PC-3 (cell line): ENCODE results near the gene RXYLT1. TPM values are rescaled to one million over a fixed set of nuclear protein-coding genes. Genes with fewer than 3 reads are reported as not detected.

Experiments used
- ATAC-seq: fragments of 200-7000 bp; cut with Tn5 transposase; 2 replicates; pipeline ENCODE4 v1.9.1; 2020; ENCODE audit warnings: mild to moderate bottlenecking, moderate library complexity
- BruUV-seq: library from RNA; stranded (reverse); fragments of 400-500 nt; replicated peaks from 2 replicates; lab custom pipeline; 2021; lab: Mats Ljungman, UMichigan
- CTCF ChIA-PET: fragments of 300-600 bp; sonication (Branson Sonifier 250); formaldehyde crosslinking; loops from one replicate; lab custom pipeline; 2022; ENCODE audit warnings: antibody characterized with exemption; lab: Charles Lee
- POLR2A ChIA-PET: fragments of 300-600 bp; sonication (Branson Sonifier 250); formaldehyde crosslinking; loops from one replicate; lab custom pipeline; 2022; ENCODE audit warnings: antibody characterized with exemption; ENCODE audit not compliant: unreplicated experiment; lab: Charles Lee
- DNase-seq: peaks from one replicate; pipeline ENCODE4 v3.0.0-alpha.2; 2015
- H2AFZ ChIP-seq: fragments of 300-600 bp; sonication (generic); 2 replicates; pipeline ENCODE4 v1.6.0; 2016; ENCODE audit warnings: antibody characterized with exemption, low read length
- H3F3A ChIP-seq: fragments of 300-600 bp; sonication (generic); one replicate; pipeline ENCODE4 v1.6.0; 2017; ENCODE audit warnings: antibody characterized with exemption, low read length, control low read depth, mild to moderate bottlenecking; ENCODE audit not compliant: unreplicated experiment
- H3K27ac ChIP-seq: fragments of 300-600 bp; sonication (generic); 2 replicates; pipeline ENCODE4 v1.5.1; 2016; ENCODE audit warnings: mild to moderate bottlenecking, low read length
- H3K27me3 ChIP-seq: fragments of 300-600 bp; sonication (generic); 2 replicates; pipeline ENCODE4 v1.6.1; 2016; ENCODE audit warnings: low read length, mixed read lengths
- H3K36me3 ChIP-seq: fragments of 300-600 bp; sonication (generic); 2 replicates; pipeline ENCODE4 v1.6.1; 2016; ENCODE audit warnings: low read depth, mixed run types, low read length, mixed read lengths
- H3K4me1 ChIP-seq: fragments of 300-600 bp; sonication (generic); 2 replicates; pipeline ENCODE4 v1.5.1; 2016; ENCODE audit warnings: low read length; ENCODE audit not compliant: insufficient read depth
- H3K4me2 ChIP-seq: fragments of 300-600 bp; sonication (generic); 2 replicates; pipeline ENCODE4 v1.6.0; 2016; ENCODE audit warnings: low read length
- H3K4me3 ChIP-seq: fragments of 300-600 bp; sonication (generic); 2 replicates; pipeline ENCODE4 v1.5.1; 2016; ENCODE audit warnings: mild to moderate bottlenecking, low read length, mixed read lengths
- H3K79me2 ChIP-seq: fragments of 300-600 bp; sonication (generic); 2 replicates; pipeline ENCODE4 v1.6.1; 2017; ENCODE audit warnings: low read length, mixed read lengths
- H3K9ac ChIP-seq: fragments of 300-600 bp; sonication (generic); 2 replicates; pipeline ENCODE4 v1.6.0; 2016; ENCODE audit warnings: mild to moderate bottlenecking, low read length
- H3K9me2 ChIP-seq: fragments of 300-600 bp; sonication (generic); replicated peaks from 2 replicates; pipeline ENCODE4 v1.6.1; 2016; ENCODE audit warnings: mixed run types, low read length, mixed read lengths
- H3K9me3 ChIP-seq: fragments of 300-600 bp; sonication (generic); 2 replicates; pipeline ENCODE4 v1.6.1; 2016; ENCODE audit warnings: low read length, mixed read lengths
- H4K20me1 ChIP-seq: fragments of 300-600 bp; sonication (generic); 2 replicates; pipeline ENCODE4 v1.6.1; 2016; ENCODE audit warnings: low read length, mixed read lengths
- CTCF ChIP-seq: fragments of 300-600 bp; sonication (generic); conservative IDR thresholded peaks from 2 replicates; pipeline ENCODE4 v1.5.1; 2017; ENCODE audit warnings: antibody characterized with exemption, low read depth, mild to moderate bottlenecking, low read length
- EZH2 ChIP-seq: fragments of 300-600 bp; sonication (generic); IDR thresholded peaks from one replicate; pipeline ENCODE4 v1.6.1; 2017; ENCODE audit warnings: antibody characterized with exemption, mild to moderate bottlenecking, low read length; ENCODE audit not compliant: unreplicated experiment
- EZH2phosphoT487 ChIP-seq: fragments of 300-600 bp; sonication (generic); IDR thresholded peaks from 2 replicates; pipeline ENCODE4 v1.6.1; 2018; ENCODE audit warnings: mild to moderate bottlenecking, antibody characterized with exemption, low read length, borderline replicate concordance
- intact Hi-C: fragments of 100-400 bp; cut with micrococcal nuclease; formaldehyde crosslinking; loops from 2 replicates; pipeline ENCODE4 v1.9.0; 2023
- total RNA-seq: library from RNA; depleted of rRNA; stranded (reverse); fragments of >200 nt; gene quantifications from 2 replicates; pipeline ENCODE4 v1.2.3, GENCODE V29; 2014; rRNA removed

RXYLT1 gene
- total RNA-seq, 1 experiment from 2014 or later = 23.8 TPM

- intact Hi-C loops = no loop called here
- Histone ChIP-seq H3K4me3 (no peak overlapping the region), H3K9me2 (no peaks in the 10 kb centered on the region), H3K9me3 (no peaks in the 10 kb centered on the region), H3F3A (peaks cover under 1% of the 10 kb centered on the region), H4K20me1 (peaks cover 5% of the 10 kb centered on the region; the same call in 1 of the 2 replicates), H3K36me3 (no peaks in the 10 kb centered on the region; the same call in 1 of the 2 replicates), H3K79me2 (peaks cover 98% of the 10 kb centered on the region), H3K27me3 (no peaks in the 10 kb centered on the region), H2AFZ (no peak overlapping the region), H3K27ac (no peak overlapping the region), H3K4me1 (peaks cover 12% of the 10 kb centered on the region), H3K9ac (no peak overlapping the region), H3K4me2 (no peak overlapping the region)
- POLR2A ChIA-PET = no interaction called here
- TF ChIP-seq CTCF (no peak), EZH2 (no peak), EZH2phosphoT487 (no peak)
- CTCF ChIA-PET = no interaction called here
- BruUV-seq = no TSS peak
- ATAC-seq (no peak), DNase-seq (no peak)
Observed at GRCh38 chr12:63855299-63855698, 75.6 kb downstream of the RXYLT1 start.

GRCh38 chr12:63857771-63858670, 78.3 kb downstream of the RXYLT1 start:
- ATAC-seq (no peak), DNase-seq (no peak)
- H3F3A ChIP-seq = peaks cover 6% of the 10 kb centered on the region
- peaks cover 5% of the 10 kb centered on the region; the same call in 1 of the 2 replicates for H4K20me1 ChIP-seq
- no peaks in the 10 kb centered on the region for H3K9me3 ChIP-seq
- no peak overlapping the region for H3K9ac ChIP-seq
- TF ChIP-seq CTCF (no peak), EZH2phosphoT487 (no peak), EZH2 (no peak)
- no TSS peak for BruUV-seq
- no peak overlapping the region for H3K27ac ChIP-seq
- no peaks in the 10 kb centered on the region for H3K27me3 ChIP-seq
- intact Hi-C loops = no loop called here
- POLR2A ChIA-PET = no interaction called here
- peaks cover 35% of the 10 kb centered on the region for H3K4me1 ChIP-seq
- H3K4me2 ChIP-seq = no peak overlapping the region; the same call in 1 of the 2 replicates
- peaks cover 90% of the 10 kb centered on the region for H3K79me2 ChIP-seq
- no peak overlapping the region for H3K4me3 ChIP-seq
- no peak overlapping the region for H2AFZ ChIP-seq
- no peaks in the 10 kb centered on the region for H3K9me2 ChIP-seq
- no peaks in the 10 kb centered on the region for H3K36me3 ChIP-seq
- CTCF ChIA-PET = no interaction called here

Other genes starting within 250 kb of the RXYLT1 start
- gene DPY19L2, start 111.4 kb upstream of the RXYLT1 start, total RNA-seq = 0.33 and 0.98 TPM in 2 replicates
- 7.5 and 11.0 TPM in 2 replicates for gene SRGAP1, start 64.8 kb downstream of the RXYLT1 start, total RNA-seq